Muscle of leg (tissue), 11 donors: Measurements from ENCODE around the gene INPP4B. TPM values are rescaled to one million over a fixed set of nuclear protein-coding genes. Genes with fewer than 3 reads are reported as not detected.

ENCODE experiments used
- DNase-seq: peaks from one replicate; pipeline ENCODE4 v3.0.0; 2013
- H3K27ac ChIP-seq: one replicate; pipeline ENCODE4 v1.5.1; 2013; ENCODE audit warnings: mild to moderate bottlenecking, low read length, control low read depth
- H3K27me3 ChIP-seq: one replicate; pipeline ENCODE4 v1.6.1; 2013; ENCODE audit warnings: low read length; ENCODE audit not compliant: control insufficient read depth, insufficient read depth
- H3K36me3 ChIP-seq: one replicate; pipeline ENCODE4 v1.6.1; 2013; ENCODE audit warnings: low read length; ENCODE audit not compliant: control insufficient read depth, insufficient read depth
- H3K4me1 ChIP-seq: one replicate; pipeline ENCODE4 v1.6.1; 2013; ENCODE audit warnings: low read length; ENCODE audit not compliant: control insufficient read depth, insufficient read depth
- H3K4me3 ChIP-seq: one replicate; pipeline ENCODE4 v1.5.1; 2013; ENCODE audit warnings: low read length, control low read depth
- H3K9me3 ChIP-seq: replicated peaks from 2 replicates; pipeline ENCODE4 v1.6.1; 2013; ENCODE audit warnings: low read depth, low read length; ENCODE audit not compliant: control insufficient read depth
- WGBS: methylation state at CpG from one replicate; pipeline ENCODE4 v1.1.5; 2013; ENCODE audit warnings: missing lambda C conversion rate; ENCODE audit not compliant: insufficient coverage; 5-methylcytosine and 5-hydroxymethylcytosine counted together
- polyA plus RNA-seq, 8 donors: library from polyadenylated mRNA; unstranded; fragments of 120-200 nt; gene quantifications; one replicate each; pipeline versions ENCODE4 v1.2.1 to v1.2.3, GENCODE V29; 2013; ENCODE audit warnings: inconsistent platforms in 1 of 8, low replicate concordance in 1 of 8; ENCODE audit not compliant: insufficient read length in 8 of 8, insufficient read depth in 1 of 8
- total RNA-seq: library from RNA; stranded (reverse); fragments of 120-200 nt; gene quantifications from one replicate; pipeline ENCODE4 v1.2.4, GENCODE V29; 2013

The INPP4B gene
- total and polyA plus RNA-seq, 9 donors, result 15.7 to 55.1 (median 30.6) TPM

DNA sequence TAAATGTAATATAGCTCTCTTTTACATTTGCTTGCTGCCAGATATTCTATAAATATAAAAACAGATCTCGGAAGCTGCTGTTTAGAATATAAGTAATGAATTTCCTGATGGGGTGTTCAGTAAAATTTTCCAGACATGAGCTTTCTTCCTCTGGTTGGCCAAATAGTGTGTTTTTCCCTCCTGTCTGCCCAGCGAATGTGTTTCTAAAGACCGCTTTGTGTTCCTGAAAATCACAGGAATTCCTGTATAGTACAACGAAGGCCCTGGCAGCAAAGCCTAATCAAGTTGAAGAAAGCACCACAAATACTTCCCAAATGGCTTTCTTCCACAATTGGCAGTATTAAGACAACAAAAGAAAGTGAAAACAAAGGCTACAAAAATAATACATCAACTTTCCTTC lies 494.1 kb downstream of the INPP4B start:
- peak overlapping the region; percentile 86 for H3K27ac ChIP-seq
- no peaks in the 10 kb centered on the region for H3K9me3 ChIP-seq
- 22% methylated on average over 3 of the region's 4 CpGs for WGBS
- H3K4me3 ChIP-seq, result no peak overlapping the region
- H3K4me1 ChIP-seq, result peaks cover 11% of the 10 kb centered on the region
- no peaks in the 10 kb centered on the region for H3K36me3 ChIP-seq
- H3K27me3 ChIP-seq, result no peaks in the 10 kb centered on the region
- peak; percentile 93 for DNase-seq

DNA sequence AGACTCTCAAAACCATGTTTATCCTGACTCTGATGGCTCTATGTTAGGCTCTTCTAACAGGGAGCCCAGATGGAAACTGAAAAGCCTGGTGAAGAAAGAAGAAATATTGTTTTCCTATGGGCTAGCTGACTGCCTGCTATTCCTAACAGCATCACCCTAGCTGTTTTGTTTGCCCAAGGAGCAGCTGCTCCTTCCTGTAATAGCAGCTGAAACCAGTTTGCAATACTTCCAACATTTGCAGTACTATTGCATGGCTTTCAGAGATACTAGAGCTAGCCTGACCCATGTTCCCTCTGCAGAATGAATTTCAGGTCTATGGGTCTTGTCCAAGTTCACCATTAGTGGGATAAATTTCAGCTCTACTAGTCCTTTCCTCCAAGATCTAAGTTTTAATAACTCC lies 495.2 kb downstream of the INPP4B start:
- Histone ChIP-seq H3K27me3 (no peaks in the 10 kb centered on the region), H3K36me3 (no peaks in the 10 kb centered on the region), H3K4me1 (peaks cover 11% of the 10 kb centered on the region), H3K27ac (peak overlapping the region; percentile 86), H3K9me3 (no peaks in the 10 kb centered on the region), H3K4me3 (no peak overlapping the region)
- peak; percentile 82 for DNase-seq

DNA sequence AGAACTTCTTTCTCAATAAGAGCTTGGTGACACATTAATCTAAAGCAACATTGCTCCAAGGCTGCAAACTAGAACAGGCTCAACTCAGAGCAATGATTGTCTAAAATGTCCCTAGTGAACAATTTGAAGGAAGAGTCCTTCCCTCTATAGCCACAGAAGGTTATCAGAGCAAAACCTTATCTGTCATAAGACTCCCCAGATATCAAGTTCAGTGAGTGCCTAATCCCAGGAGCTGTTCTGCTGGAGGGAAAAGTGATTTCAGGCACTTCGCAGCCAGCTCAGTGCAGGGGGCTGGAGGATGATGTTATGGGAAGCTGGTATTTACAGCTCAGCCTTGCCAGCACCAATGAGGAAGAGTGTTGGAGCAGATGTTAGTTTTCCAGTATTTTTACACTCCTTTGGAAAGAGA lies 497.5 kb downstream of the INPP4B start:
- peak; percentile 38 for DNase-seq
- no peaks in the 10 kb centered on the region for H3K9me3 ChIP-seq
- no peaks in the 10 kb centered on the region for H3K27me3 ChIP-seq
- H3K36me3 ChIP-seq, result no peaks in the 10 kb centered on the region
- no CpG with 5 or more reads among the region's 1 CpG for WGBS
- peak overlapping the region; percentile 21 for H3K27ac ChIP-seq
- H3K4me1 ChIP-seq, result peaks cover 11% of the 10 kb centered on the region
- H3K4me3 ChIP-seq, result no peak overlapping the region

DNA sequence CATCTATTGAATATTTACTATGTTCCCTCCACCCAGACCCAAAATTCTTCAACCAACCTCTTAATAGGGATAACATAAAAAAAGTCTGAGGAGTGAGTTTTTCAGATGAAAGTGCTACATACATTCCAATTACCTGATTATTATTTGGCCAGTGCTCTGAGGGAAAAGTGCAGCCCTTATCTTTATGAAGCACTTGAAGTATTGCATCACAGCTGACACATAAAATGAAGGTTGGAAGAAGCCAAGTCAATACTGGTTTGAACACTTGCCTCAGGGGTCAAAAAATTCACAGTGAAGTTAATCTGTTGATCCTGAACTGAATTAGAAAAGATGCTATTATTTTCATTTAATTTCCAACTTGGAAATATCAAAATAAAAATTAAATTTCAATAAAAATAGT lies 498.9 kb downstream of the INPP4B start:
- peaks cover 10% of the 10 kb centered on the region for H3K4me1 ChIP-seq
- no peak for DNase-seq
- H3K4me3 ChIP-seq, result no peak overlapping the region
- H3K27ac ChIP-seq, result no peak overlapping the region
- no peaks in the 10 kb centered on the region for H3K36me3 ChIP-seq
- no peaks in the 10 kb centered on the region for H3K9me3 ChIP-seq
- no peaks in the 10 kb centered on the region for H3K27me3 ChIP-seq

DNA sequence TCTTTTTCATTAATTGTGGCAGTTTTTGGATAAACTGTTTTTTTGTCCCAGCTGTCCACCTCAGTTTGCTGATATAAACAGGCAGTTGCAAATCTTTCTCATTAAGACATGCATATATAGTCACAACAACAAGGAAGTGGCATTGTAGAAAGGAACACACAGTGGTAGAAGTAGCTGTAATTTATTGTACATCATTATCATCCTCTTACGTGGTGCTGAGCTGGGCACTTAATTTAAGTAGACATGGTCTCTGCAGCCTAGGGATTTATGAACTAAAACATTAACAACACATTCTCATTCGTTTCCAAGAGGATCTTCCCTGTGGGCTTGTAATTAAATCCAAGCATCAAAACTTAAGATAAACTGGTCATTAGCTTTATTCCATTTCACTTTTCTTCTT lies 500.2 kb downstream of the INPP4B start:
- H3K27me3 ChIP-seq, result no peaks in the 10 kb centered on the region
- no peak overlapping the region for H3K4me3 ChIP-seq
- no peak for DNase-seq
- WGBS, result no CpG with 5 or more reads among the region's 2 CpGs
- no peaks in the 10 kb centered on the region for H3K9me3 ChIP-seq
- no peaks in the 10 kb centered on the region for H3K36me3 ChIP-seq
- H3K27ac ChIP-seq, result no peak overlapping the region
- peaks cover 6% of the 10 kb centered on the region for H3K4me1 ChIP-seq

DNA sequence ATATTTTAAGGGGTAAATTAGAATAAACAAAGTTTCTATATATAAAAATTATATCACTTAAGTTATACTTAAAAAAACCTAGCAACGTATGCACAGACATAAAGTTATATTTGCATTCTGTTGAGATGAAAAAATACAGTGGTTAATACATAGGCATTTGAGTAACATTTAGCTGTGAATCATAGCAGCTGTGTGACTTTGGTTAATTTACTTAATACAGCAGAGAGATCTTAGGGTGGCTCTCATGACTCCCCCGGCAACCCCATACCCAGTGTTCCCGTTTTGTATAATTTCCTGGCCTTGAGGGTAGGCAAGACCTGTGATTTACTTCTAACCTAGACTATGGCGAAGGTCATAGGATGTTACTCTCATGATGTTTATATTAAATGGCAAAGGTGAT lies 504.8 kb downstream of the INPP4B start:
- WGBS, result no CpG with 5 or more reads among the region's 4 CpGs
- Histone ChIP-seq H3K27me3 (no peaks in the 10 kb centered on the region), H3K27ac (no peak overlapping the region), H3K36me3 (no peaks in the 10 kb centered on the region), H3K4me3 (no peak overlapping the region), H3K4me1 (no peaks in the 10 kb centered on the region), H3K9me3 (peaks cover 3% of the 10 kb centered on the region)
- DNase-seq, result no peak

DNA sequence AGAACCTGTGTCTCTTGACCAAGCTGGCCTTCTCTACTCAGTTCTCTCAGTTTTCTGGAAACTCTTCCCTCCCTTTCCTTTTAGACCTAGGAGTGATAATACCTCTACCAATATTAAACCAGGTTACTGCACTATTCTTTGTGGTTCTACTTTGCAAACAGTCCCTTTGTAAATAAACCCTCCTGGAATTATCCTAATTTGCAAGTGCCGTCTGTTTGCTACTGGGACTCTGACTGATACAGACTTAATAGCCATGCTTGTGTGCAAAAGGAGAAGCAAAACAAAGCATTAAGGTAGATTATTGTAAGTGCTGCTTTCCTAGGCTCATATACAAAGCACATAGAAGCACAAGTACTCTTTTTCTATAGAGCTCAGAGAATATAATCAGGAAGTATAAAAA lies 507.0 kb downstream of the INPP4B start:
- Histone ChIP-seq H3K4me1 (no peaks in the 10 kb centered on the region), H3K9me3 (peaks cover 6% of the 10 kb centered on the region), H3K36me3 (no peaks in the 10 kb centered on the region), H3K27ac (no peak overlapping the region), H3K27me3 (no peaks in the 10 kb centered on the region), H3K4me3 (no peak overlapping the region)
- DNase-seq, result no peak
- no CpG with 5 or more reads among the region's 1 CpG for WGBS

DNA sequence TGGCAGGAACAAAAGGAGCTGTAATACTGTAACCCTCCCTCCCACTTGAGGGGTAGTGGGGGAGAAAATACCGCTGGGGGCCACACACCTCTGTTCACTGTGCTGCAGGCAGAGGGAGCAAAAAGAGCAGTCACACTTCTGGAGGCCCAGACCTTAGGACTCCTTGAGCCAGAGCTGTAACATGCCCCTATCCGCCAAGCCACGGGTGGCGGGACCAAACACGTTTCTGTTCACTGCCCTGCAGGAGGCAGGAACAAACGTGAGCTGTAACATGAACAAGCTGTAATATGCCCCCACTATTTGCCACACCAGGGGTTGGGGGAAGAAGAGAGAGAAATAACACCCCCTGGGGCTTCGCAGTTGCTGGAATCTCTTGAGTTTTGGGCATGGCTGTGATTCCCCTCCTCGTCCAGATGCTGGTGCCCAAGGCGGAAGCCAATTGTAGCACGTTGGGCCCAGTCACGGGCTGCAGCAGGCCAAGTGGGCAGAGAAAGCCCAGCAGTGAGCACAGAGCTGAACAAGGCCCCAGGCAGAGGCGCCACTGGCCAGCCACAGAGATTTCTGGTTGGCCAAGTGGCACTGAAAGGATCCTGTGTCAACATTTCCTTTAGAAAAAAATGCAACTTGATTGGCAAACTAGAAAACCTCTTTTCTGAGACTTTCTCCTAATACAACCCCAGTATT lies 509.7 kb downstream of the INPP4B start:
- no peak for DNase-seq
- 81% methylated on average over 9 of the region's 12 CpGs for WGBS
- H3K27me3 ChIP-seq, result no peaks in the 10 kb centered on the region
- H3K27ac ChIP-seq, result no peak overlapping the region
- H3K4me1 ChIP-seq, result no peaks in the 10 kb centered on the region
- peaks cover 6% of the 10 kb centered on the region for H3K9me3 ChIP-seq
- no peaks in the 10 kb centered on the region for H3K36me3 ChIP-seq
- H3K4me3 ChIP-seq, result no peak overlapping the region

DNA sequence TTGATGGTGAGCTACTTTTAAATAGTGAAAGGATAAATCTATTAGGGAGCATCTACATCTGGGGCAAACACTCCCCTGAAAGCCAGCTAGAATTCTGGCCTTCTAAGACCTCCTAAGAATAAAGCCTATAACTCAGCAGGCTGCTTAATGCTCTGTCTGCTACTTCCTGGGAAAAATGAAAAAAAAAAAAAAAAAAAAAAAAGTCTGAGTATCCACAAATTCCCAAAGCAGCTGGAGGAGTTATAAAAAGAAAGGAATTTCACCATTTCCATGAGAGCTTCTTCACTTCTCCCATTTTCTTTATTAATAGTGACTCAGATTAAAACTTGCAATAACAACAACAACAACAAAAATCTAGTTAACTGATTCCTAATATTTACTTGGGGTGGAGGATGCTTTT lies 511.2 kb downstream of the INPP4B start:
- DNase-seq, result peak; percentile 45
- no peak overlapping the region for H3K27ac ChIP-seq

DNA sequence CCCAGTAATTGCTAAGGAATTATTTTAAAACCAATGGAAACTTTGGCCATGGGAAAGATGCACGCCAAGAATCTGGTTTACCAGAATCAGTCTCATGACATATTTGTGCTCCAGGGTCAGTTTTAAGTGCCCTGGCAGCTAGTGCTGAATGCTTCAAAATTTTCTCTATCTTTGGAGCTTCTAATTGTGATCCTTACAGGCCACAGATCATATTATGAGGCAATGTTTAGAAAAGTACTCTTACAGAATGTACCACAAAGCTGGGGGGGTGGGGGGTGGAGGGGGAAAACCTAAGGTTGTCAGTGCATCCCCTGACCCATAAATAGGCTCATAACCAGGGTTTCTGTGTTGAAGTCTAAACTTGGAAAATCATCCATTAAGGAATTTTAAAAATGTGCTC lies 514.5 kb downstream of the INPP4B start:
- no peaks in the 10 kb centered on the region for H3K36me3 ChIP-seq
- no peaks in the 10 kb centered on the region for H3K27me3 ChIP-seq
- 86% methylated on average over 1 of the region's 1 CpG for WGBS
- H3K4me1 ChIP-seq, result peaks cover 2% of the 10 kb centered on the region
- H3K27ac ChIP-seq, result no peak overlapping the region
- DNase-seq, result peak; percentile 29
- no peak overlapping the region for H3K4me3 ChIP-seq
- H3K9me3 ChIP-seq, result peaks cover 6% of the 10 kb centered on the region

More for the DNA sequence above, 511.2 kb downstream of the INPP4B start:
- no peak overlapping the region for H3K4me3 ChIP-seq
- no peaks in the 10 kb centered on the region for H3K27me3 ChIP-seq
- no peaks in the 10 kb centered on the region for H3K36me3 ChIP-seq
- peaks cover 6% of the 10 kb centered on the region for H3K9me3 ChIP-seq
- H3K4me1 ChIP-seq, result peaks cover 2% of the 10 kb centered on the region

DNA sequence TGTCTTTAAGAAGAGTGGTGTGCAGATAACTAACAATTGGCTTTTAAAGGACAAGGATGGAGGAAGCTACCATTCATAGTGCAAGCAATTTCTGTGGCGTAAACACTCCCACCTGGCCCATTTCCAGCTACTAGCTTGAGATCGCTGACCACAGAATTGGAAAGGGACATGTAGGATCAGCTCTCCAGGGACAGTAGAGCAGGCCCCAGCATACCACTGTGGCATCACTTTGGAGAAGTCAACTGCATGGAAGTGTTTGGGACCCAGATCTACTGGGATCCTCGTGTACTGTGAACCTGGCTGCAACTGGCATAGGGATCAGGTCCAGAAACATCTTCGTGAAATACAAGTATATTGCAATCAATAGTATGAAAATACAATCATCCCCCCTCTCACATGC lies 515.0 kb downstream of the INPP4B start:
- Histone ChIP-seq H3K4me3 (no peak overlapping the region), H3K27ac (no peak overlapping the region), H3K36me3 (no peaks in the 10 kb centered on the region), H3K9me3 (peaks cover 1% of the 10 kb centered on the region), H3K4me1 (peaks cover 2% of the 10 kb centered on the region), H3K27me3 (no peaks in the 10 kb centered on the region)
- DNase-seq, result peak; percentile 68
- WGBS, result 66% methylated on average over 3 of the region's 4 CpGs
